MCF 10A (cell line): ENCODE measurements around the gene L3MBTL4. TPM values are rescaled to one million over a fixed set of nuclear protein-coding genes. Genes with fewer than 3 reads are reported as not detected.

Experiments used
- BruUV-seq: library from RNA; stranded (reverse); fragments of 400-500 nt; replicated peaks from 2 replicates; lab custom pipeline; 2021; lab: Mats Ljungman, UMichigan
- CTCF ChIA-PET: fragments of 300-600 bp; sonication (Branson Sonifier 250); formaldehyde crosslinking; extraction: SDS; loops from one replicate; lab custom pipeline; 2021; ENCODE audit warnings: antibody characterized with exemption, inconsistent platforms; lab: Yijun Ruan, JAX
- POLR2A ChIA-PET: fragments of 300-600, 350-650 bp; sonication (Branson Sonifier 250); formaldehyde crosslinking; extraction: SDS; loops from one replicate; lab custom pipeline; 2020; ENCODE audit warnings: antibody characterized with exemption, inconsistent platforms; lab: Yijun Ruan, JAX
- DNase-seq: peaks from one replicate; pipeline ENCODE4 v3.0.0-alpha.2; 2018; ENCODE audit not compliant: unreplicated experiment
- H3K27ac Mint-ChIP-seq: one replicate; pipeline ENCODE4 v1.8.0; 2022; ENCODE audit warnings: mild to moderate bottlenecking, low read depth, mixed read lengths; ENCODE audit not compliant: unreplicated experiment
- H3K27me3 Mint-ChIP-seq: one replicate; pipeline ENCODE4 v1.8.0; 2022; ENCODE audit warnings: mixed read lengths; ENCODE audit not compliant: insufficient read depth, unreplicated experiment
- H3K36me3 Mint-ChIP-seq: one replicate; pipeline ENCODE4 v1.8.0; 2022; ENCODE audit warnings: mild to moderate bottlenecking, moderate library complexity, mixed read lengths; ENCODE audit not compliant: insufficient read depth, unreplicated experiment
- H3K4me1 Mint-ChIP-seq: one replicate; pipeline ENCODE4 v1.8.0; 2022; ENCODE audit warnings: mixed read lengths; ENCODE audit not compliant: insufficient read depth, unreplicated experiment
- H3K4me3 Mint-ChIP-seq: one replicate; pipeline ENCODE4 v1.8.0; 2022; ENCODE audit warnings: mild to moderate bottlenecking, moderate library complexity, mixed read lengths; ENCODE audit not compliant: unreplicated experiment
- H3K9me3 Mint-ChIP-seq: one replicate; pipeline ENCODE4 v1.8.0; 2022; ENCODE audit warnings: mixed read lengths; ENCODE audit not compliant: unreplicated experiment
- CTCF ChIP-seq: fragments of 200-600 bp; IDR thresholded peaks from one replicate; pipeline ENCODE4 v1.8.0; 2022; ENCODE audit warnings: antibody characterized with exemption, mild to moderate bottlenecking; ENCODE audit not compliant: unreplicated experiment
- intact Hi-C: fragments of 100-400 bp; cut with micrococcal nuclease; formaldehyde crosslinking; loops from 2 replicates; pipeline ENCODE4 v1.14.1; 2022
- total RNA-seq: library from RNA; stranded (reverse); gene quantifications from 2 replicates; pipeline ENCODE4 v1.2.3, GENCODE V29; 2022

The L3MBTL4 gene
- total RNA-seq, 1 experiment from 2014 or later = not detected

GRCh38 chr18:5964596-5964995, 450.1 kb downstream of the L3MBTL4 start:
- Mint-ChIP-seq H3K4me1 (peaks cover 8% of the 10 kb centered on the region), H3K4me3 (no peak overlapping the region), H3K27ac (no peak overlapping the region), H3K36me3 (no peaks in the 10 kb centered on the region), H3K9me3 (no peaks in the 10 kb centered on the region), H3K27me3 (no peaks in the 10 kb centered on the region)
- ChIA-PET CTCF (no interaction called here), POLR2A (no interaction called here)
- TF ChIP-seq CTCF = no peak
- intact Hi-C loops = no loop called here
- no TSS peak for BruUV-seq
- DNase-seq = no peak

- H3K27me3 Mint-ChIP-seq = no peaks in the 10 kb centered on the region
- H3K4me1 Mint-ChIP-seq = peaks cover 8% of the 10 kb centered on the region
- DNase-seq = no peak
- CTCF ChIA-PET = no interaction called here
- H3K9me3 Mint-ChIP-seq = no peaks in the 10 kb centered on the region
- H3K4me3 Mint-ChIP-seq = no peak overlapping the region
- intact Hi-C loops = no loop called here
- POLR2A ChIA-PET = no interaction called here
- TF ChIP-seq CTCF = no peak
- no TSS peak for BruUV-seq
- no peak overlapping the region for H3K27ac Mint-ChIP-seq
- H3K36me3 Mint-ChIP-seq = no peaks in the 10 kb centered on the region
Observed at GRCh38 chr18:5964108-5964507, 450.6 kb downstream of the L3MBTL4 start.

- Mint-ChIP-seq H3K27me3 (no peaks in the 10 kb centered on the region), H3K4me1 (peaks cover 8% of the 10 kb centered on the region), H3K4me3 (no peak overlapping the region), H3K9me3 (no peaks in the 10 kb centered on the region), H3K27ac (no peak overlapping the region), H3K36me3 (no peaks in the 10 kb centered on the region)
- no peak for DNase-seq
- POLR2A ChIA-PET = no interaction called here
- CTCF ChIA-PET = interaction anchor here (0.6 kb wide), 1 partner anchor 1857 kb away, joined by 3 read pairs; no protein-coding TSS in a partner anchor
- no peak for TF ChIP-seq CTCF
- BruUV-seq = no TSS peak
- intact Hi-C loops = no loop called here
Observed at GRCh38 chr18:5963267-5963666, 451.4 kb downstream of the L3MBTL4 start.

- CTCF ChIA-PET = no interaction called here
- no peak for TF ChIP-seq CTCF
- no peak for DNase-seq
- H3K4me1 Mint-ChIP-seq = peaks cover 8% of the 10 kb centered on the region
- no peaks in the 10 kb centered on the region for H3K27me3 Mint-ChIP-seq
- H3K4me3 Mint-ChIP-seq = no peak overlapping the region
- no peaks in the 10 kb centered on the region for H3K9me3 Mint-ChIP-seq
- BruUV-seq = no TSS peak
- intact Hi-C loops = no loop called here
- H3K36me3 Mint-ChIP-seq = no peaks in the 10 kb centered on the region
- H3K27ac Mint-ChIP-seq = no peak overlapping the region
- POLR2A ChIA-PET = no interaction called here
Observed at GRCh38 chr18:5962362-5962761, 452.3 kb downstream of the L3MBTL4 start.
